Measurements from ENCODE around the gene PRR11.

GRCh38 chr17:59160157-59161025 is 4.8 kb downstream of the PRR11 start:
- no peak for TF ChIP-seq CTCF (IDR thresholded peaks at IDR 0.05)
- no peak for TF ChIP-seq EP300 (IDR thresholded peaks at IDR 0.05)

Measured in ovary (tissue), 3 donors.